ENCODE data around the gene DHX35.

Gene DHX35

GRCh38 chr20:38926142-38926933 is 35.8 kb upstream of the DHX35 start, which contains the start of gene FAM83D:
FAM83D (plus strand) TSS chr20:38926417; CDS start chr20:38926443, 26 bp downstream.
- TF ChIP-seq Cebpa-rat (IDR thresholded peaks at IDR 0.05) = no peak
- H3K27ac ChIP-seq = peak within 1 kb of the TSS in 10 of 11 experiments; percentile 56 to 93 (median 88); a peak in 21 of 22 replicates

GRCh38 chr20:38926934-38927616 is 35.1 kb upstream of the DHX35 start:
- no peak for TF ChIP-seq Cebpa-rat (IDR thresholded peaks at IDR 0.05)
- H3K4me2 ChIP-seq = peak overlapping the region; percentile 84 to 100 (median 96)
- H3K27ac ChIP-seq = peak overlapping the region in 10 of 11 experiments; percentile 56 to 93 (median 88); a peak in 21 of 22 replicates
- peak overlapping the region; percentile 82 to 96 (median 91) for H3K9ac ChIP-seq
- H3K4me3 ChIP-seq = peak overlapping the region; percentile 69 to 96 (median 88)
- no peaks in the 10 kb centered on the region for H3K9me3 ChIP-seq (replicated peaks in 1 of 11)
- no peaks in the 10 kb centered on the region for H3K27me3 ChIP-seq
- H3K4me1 ChIP-seq = peaks cover 18 to 51% (median 42%) of the 10 kb centered on the region in 10 experiments
- H3K36me3 ChIP-seq = peaks cover 0 to 37% (median 29%) of the 10 kb centered on the region in 11 experiments; a peak in 16 of 22 replicates
- peaks cover 0 to 49% (median 46%) of the 10 kb centered on the region in 11 experiments; a peak in 18 of 22 replicates for H4K20me1 ChIP-seq

More at GRCh38 chr20:38926142-38926933, 35.8 kb upstream of the DHX35 start, which contains the start of gene FAM83D:
- Histone ChIP-seq H3K9ac (peak within 1 kb of the TSS; percentile 82 to 96 (median 91)), H3K4me2 (peak within 1 kb of the TSS; percentile 84 to 100 (median 96)), H3K9me3 (replicated peaks in 1 of 11) (no peaks in the 10 kb centered on the region), H3K36me3 (peaks cover 0 to 30% (median 22%) of the 10 kb centered on the region in 11 experiments; a peak in 15 of 22 replicates), H4K20me1 (peaks cover 0 to 44% (median 38%) of the 10 kb centered on the region in 11 experiments; a peak in 18 of 22 replicates), H3K27me3 (no peaks in the 10 kb centered on the region), H3K4me3 (peak within 1 kb of the TSS; percentile 69 to 96 (median 88)), H3K4me1 (peaks cover 18 to 43% (median 36%) of the 10 kb centered on the region in 10 experiments)

GRCh38 chr20:38927902-38928578 is 34.1 kb upstream of the DHX35 start:
- peaks cover 18 to 60% (median 45%) of the 10 kb centered on the region in 10 experiments for H3K4me1 ChIP-seq
- no peaks in the 10 kb centered on the region for H3K9me3 ChIP-seq (replicated peaks in 1 of 11)
- no peak for TF ChIP-seq Cebpa-rat (IDR thresholded peaks at IDR 0.05)
- no peaks in the 10 kb centered on the region for H3K27me3 ChIP-seq
- H3K4me3 ChIP-seq = peak overlapping the region in 9 of 10 experiments; percentile 69 to 96 (median 88); a peak in 17 of 20 replicates
- H3K9ac ChIP-seq = peak overlapping the region in 10 of 11 experiments; percentile 83 to 96 (median 91); a peak in 18 of 22 replicates
- peak overlapping the region; percentile 84 to 100 (median 96) for H3K4me2 ChIP-seq
- peak overlapping the region in 2 of 11 experiments; percentile 88 to 92; a peak in 2 of 22 replicates for H3K27ac ChIP-seq
- H4K20me1 ChIP-seq = peaks cover 0 to 59% (median 55%) of the 10 kb centered on the region in 11 experiments; a peak in 18 of 22 replicates
- H3K36me3 ChIP-seq = peaks cover 0 to 47% (median 37%) of the 10 kb centered on the region in 11 experiments; a peak in 16 of 22 replicates

- Histone ChIP-seq H3K9me3 (replicated peaks in 1 of 11) (no peaks in the 10 kb centered on the region), H3K4me1 (peaks cover 18 to 63% (median 45%) of the 10 kb centered on the region in 10 experiments), H3K27me3 (no peaks in the 10 kb centered on the region), H3K4me2 (peak overlapping the region in 9 of 11 experiments; percentile 48 to 98 (median 96); a peak in 8 of 22 replicates), H3K9ac (no peak overlapping the region), H3K27ac (no peak overlapping the region), H4K20me1 (peaks cover 0 to 80% (median 77%) of the 10 kb centered on the region in 11 experiments; a peak in 18 of 22 replicates), H3K36me3 (peaks cover 0 to 63% (median 55%) of the 10 kb centered on the region in 11 experiments; a peak in 16 of 22 replicates), H3K4me3 (no peak overlapping the region)
- no peak for TF ChIP-seq Cebpa-rat (IDR thresholded peaks at IDR 0.05)
Observed at GRCh38 chr20:38930242-38930569, 31.9 kb upstream of the DHX35 start.

- Histone ChIP-seq H3K4me1 (peaks cover 22 to 76% (median 56%) of the 10 kb centered on the region in 10 experiments), H3K27ac (peak overlapping the region in 2 of 11 experiments; percentile 13 to 16; a peak in 1 of 22 replicates), H4K20me1 (peaks cover 0 to 98% (median 95%) of the 10 kb centered on the region in 11 experiments; a peak in 18 of 22 replicates), H3K4me3 (no peak overlapping the region), H3K4me2 (peak overlapping the region in 7 of 11 experiments; percentile 1 to 96 (median 33); a peak in 7 of 22 replicates), H3K9ac (no peak overlapping the region; a peak in 2 of 22 replicates), H3K9me3 (replicated peaks in 1 of 11) (no peaks in the 10 kb centered on the region), H3K36me3 (peaks cover 0 to 81% (median 72%) of the 10 kb centered on the region in 11 experiments; a peak in 16 of 22 replicates), H3K27me3 (no peaks in the 10 kb centered on the region)
- no peak for TF ChIP-seq Cebpa-rat (IDR thresholded peaks at IDR 0.05)
Observed at GRCh38 chr20:38931984-38932383, 30.2 kb upstream of the DHX35 start.

GRCh38 chr20:38932457-38933120 is 29.6 kb upstream of the DHX35 start:
- 0 out of 22 replicates have a peak overlapping the region, but pooled peaks of 1 of the 11 experiments have one; percentile 16 for H3K27ac ChIP-seq
- H3K9ac ChIP-seq = no peak overlapping the region
- no peak overlapping the region for H3K4me3 ChIP-seq
- H3K27me3 ChIP-seq = no peaks in the 10 kb centered on the region
- TF ChIP-seq Cebpa-rat (IDR thresholded peaks at IDR 0.05) = 0 out of 22 replicates have a peak, but pooled peaks of 1 of the 11 experiments have one; percentile 17
- peaks cover 0 to 100% (median 98%) of the 10 kb centered on the region in 11 experiments; a peak in 18 of 22 replicates for H4K20me1 ChIP-seq
- peaks cover 0 to 87% (median 77%) of the 10 kb centered on the region in 11 experiments; a peak in 16 of 22 replicates for H3K36me3 ChIP-seq
- H3K4me2 ChIP-seq = peak overlapping the region in 6 of 11 experiments; percentile 4 to 96 (median 30); a peak in 7 of 22 replicates
- H3K9me3 ChIP-seq (replicated peaks in 1 of 11) = no peaks in the 10 kb centered on the region
- H3K4me1 ChIP-seq = peaks cover 16 to 76% (median 56%) of the 10 kb centered on the region in 10 experiments

GRCh38 chr20:38934530-38934929 is 27.6 kb upstream of the DHX35 start:
- Histone ChIP-seq H3K9ac (no peak overlapping the region), H3K36me3 (peaks cover 0 to 100% (median 88%) of the 10 kb centered on the region in 11 experiments; a peak in 19 of 22 replicates), H4K20me1 (peaks cover 0 to 100% (median 99%) of the 10 kb centered on the region in 11 experiments; a peak in 18 of 22 replicates), H3K27ac (no peak overlapping the region), H3K9me3 (replicated peaks in 1 of 11) (no peaks in the 10 kb centered on the region), H3K4me2 (no peak overlapping the region), H3K4me3 (no peak overlapping the region), H3K27me3 (no peaks in the 10 kb centered on the region), H3K4me1 (peaks cover 6 to 74% (median 44%) of the 10 kb centered on the region in 10 experiments; a peak in 18 of 20 replicates)
- TF ChIP-seq Cebpa-rat (IDR thresholded peaks at IDR 0.05) = no peak
